G401.6 (cell line): Measurements from ENCODE around the gene STX1B.
A peak's percentile ranks its signal among the peaks of the same experiment; 100 is the strongest.
"Not testable (repeated sequence)": the region's sequence is repeated elsewhere in the genome, so short reads cannot be mapped to it uniquely, and the experiment has no call there.

ENCODE experiments used
- FAIRE-seq: peaks from 2 replicates; lab custom pipeline; 2012; peaks lifted over from hg19 to GRCh38; lab: Jason Lieb, UNC

The STX1B gene

DNA sequence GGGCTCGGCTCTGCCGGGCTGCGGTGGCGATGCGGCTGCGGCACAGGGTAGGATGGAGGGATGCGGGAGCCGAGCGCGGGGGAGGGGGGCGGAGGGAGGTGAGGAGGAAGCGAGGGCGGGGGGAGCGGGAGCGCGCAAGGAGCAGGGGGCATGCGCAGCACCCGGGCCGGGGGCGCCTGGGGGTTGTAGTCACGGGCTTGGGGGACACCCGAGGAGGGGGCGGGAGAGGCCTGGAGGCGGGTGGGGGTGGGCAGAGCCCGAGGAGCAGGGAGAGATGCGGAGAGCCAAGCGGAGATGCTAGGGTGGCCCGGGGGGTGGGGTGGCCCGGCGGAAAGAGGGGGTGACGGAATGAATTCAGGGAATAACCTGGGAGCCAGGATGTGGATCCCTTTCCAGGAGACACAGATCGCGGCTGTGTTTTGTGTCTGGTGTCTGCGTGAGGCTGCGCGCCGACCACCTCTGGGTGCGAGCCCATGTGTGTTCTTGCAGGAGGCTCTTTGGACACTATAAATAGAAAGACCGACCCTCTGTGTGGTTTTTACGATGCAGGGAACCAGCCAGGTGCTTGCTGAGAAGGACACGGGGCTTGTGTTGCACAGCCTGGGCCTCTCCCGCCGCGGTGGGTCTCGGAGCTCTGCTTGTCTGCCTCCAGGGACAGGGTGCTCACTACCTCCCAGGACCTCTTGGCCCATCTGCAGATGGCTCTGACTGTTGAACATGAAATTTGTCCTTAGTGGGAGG is at the start of gene STX1B:
TSS of gene STX1B (minus strand) at position 54 of the 741 bp plus-strand sequence. CDS start 242 bp downstream, outside the sequence.
- FAIRE-seq, result no peak

DNA sequence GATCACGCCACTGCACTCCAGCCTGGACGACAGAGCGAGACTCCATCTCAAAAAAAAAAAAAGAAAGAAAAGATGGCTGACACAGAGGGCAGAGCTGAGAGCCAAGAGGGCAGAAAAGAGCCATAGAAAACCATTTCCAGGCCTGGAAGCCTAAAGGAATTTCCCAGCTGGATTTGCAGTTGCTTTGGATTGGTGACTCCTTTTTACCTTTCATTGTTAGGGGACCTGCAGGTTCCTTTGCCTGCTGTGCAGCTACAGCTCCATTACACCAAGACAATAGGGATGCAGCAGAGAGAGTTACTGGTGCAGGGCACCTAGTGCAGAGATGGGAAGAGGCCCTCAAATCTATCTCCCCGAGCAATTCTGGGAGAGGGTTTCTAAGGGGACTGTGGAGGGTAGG is 45.2 kb upstream of the STX1B start:
- no peak for FAIRE-seq

DNA sequence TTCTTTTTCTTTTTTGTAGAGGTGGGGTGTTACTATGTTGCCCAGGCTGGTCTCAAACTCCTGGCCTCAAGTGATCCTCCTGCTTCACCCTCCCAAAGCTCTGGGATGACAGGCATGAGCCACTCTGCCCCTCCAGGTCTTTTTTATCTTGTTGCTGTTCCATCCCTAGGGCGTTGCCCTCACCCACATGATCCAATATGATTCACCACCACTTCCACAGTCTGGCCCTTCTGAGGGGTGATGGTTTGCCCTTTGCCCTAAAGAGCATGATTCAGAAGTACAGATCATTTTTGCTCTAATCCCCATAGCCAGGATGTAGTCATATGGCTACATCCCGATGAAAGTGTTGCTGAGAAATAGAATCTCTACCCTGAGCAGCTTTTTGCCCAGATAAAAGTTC is 41.7 kb upstream of the STX1B start:
- FAIRE-seq, result no peak

DNA sequence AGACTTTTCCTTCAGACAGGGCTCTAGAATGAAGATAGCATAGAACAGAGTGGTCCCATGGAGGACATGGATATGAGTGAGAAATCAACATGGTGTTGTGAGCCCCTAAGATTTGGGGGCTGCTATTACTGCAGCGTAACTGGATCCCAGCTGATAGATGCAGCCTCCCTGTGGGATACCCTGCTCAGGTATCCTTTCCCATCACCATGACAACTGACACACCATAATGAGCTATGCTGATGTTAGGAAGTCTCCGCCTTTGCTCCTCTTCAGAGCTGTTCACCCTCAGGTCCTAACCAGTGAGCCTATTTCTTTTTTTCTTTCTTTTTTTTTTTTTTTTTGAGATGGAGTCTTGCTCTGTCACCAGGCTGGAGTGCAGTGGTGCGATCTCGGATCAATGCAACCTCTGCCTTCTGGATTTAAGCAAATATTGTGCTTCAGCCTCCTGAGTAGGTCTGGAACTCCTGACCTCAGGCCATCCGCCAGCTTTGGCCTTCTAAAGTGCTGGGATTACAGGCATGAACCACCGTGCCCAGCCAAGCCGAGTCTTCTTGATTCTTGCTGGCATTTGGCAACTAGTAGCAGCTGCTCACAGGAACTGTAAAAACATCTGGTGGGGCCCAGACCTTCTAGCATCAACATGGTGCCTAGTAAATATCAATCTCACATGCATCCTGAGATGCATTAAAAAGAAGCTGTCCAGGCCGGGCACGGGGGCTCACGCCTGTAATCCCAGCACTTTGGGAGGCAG is 40.0 kb upstream of the STX1B start:
- FAIRE-seq, result no peak

DNA sequence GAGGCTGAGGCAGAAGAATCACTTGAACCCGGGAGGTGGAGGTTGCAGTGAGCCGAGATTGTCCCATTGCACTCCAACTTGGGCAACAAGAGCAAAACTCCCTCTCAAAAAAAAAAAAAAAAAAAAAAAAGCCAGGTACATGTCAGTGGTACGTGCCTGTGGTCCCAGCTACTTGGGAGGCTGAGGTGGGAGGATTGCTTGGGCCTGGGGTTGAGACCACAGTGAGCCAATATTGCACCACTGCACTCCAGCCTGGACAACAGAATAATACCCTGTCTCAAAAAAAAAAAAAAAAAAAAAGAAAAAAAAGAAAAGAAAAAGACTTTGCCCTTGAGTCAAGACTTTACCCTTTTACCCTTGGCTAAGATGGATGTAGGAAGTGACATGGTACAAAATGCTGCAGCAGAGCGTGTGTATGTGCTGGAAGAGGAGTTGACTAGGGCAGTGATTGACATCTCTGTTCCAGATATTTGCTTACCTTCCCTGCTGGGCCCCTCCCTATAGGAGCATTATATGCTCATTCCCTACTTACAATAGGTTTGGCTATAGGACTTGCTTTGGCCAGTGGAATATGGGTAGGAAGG is 33.6 kb upstream of the STX1B start:
- no peak for FAIRE-seq

DNA sequence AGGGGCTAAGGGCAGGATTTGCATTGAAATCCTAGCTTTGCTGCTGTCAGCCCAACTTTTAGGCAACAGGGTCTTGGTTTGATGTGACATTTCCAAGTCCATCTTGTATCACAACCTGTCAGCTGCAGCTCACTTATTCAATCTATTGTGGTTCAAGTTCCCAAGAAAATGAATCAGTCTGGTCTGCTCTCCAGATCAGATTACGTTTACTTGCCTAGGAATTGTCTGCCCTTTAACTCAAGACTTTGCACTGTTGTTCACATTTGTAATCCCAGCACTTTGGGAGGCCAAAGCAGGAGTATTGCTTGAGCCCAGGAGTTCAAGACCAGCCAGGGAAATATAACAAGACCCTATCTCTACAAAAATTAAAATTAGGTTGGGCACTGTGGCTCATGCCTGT is 32.9 kb upstream of the STX1B start:
- no peak for FAIRE-seq

DNA sequence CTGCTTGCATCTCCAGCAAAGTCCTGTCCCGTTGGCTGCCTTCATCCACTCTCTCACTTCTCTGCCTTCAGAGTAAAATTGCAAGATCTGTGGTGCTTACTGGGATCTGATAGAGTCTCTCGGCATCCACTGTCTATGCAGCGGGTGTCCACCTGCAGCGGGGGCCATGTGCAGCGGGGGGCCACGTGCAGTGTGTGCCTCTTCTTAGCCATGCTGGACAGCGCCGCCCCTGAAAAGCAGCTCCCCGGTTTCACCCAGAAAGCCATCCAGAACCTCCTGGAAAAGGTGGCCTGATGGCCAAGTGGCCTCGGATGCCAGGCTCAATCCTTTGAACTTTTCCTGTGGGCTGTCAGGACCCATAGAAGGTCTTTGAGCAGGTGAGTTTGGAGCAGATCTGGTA is 32.4 kb upstream of the STX1B start:
- FAIRE-seq, result no peak

DNA sequence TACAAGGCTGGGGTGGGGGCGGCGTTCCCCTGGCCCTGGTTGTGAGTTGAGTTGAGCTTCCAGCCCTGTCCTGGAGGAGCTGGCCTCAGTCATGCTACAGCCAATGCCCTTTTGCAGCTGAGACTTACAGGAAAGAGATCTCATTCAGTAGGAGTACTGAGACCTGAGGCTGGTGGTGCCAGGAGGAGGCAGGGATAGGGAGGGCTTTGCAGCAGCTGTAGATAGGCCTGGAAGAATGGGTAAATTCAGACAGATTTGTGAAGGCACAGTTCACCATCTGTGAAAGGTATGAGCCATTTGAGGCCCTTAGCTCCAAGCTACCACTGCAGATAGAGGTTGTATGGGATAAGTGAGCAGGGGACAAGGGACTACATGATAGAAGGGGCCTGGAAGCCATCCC is 28.6 kb upstream of the STX1B start:
- FAIRE-seq, result no peak

DNA sequence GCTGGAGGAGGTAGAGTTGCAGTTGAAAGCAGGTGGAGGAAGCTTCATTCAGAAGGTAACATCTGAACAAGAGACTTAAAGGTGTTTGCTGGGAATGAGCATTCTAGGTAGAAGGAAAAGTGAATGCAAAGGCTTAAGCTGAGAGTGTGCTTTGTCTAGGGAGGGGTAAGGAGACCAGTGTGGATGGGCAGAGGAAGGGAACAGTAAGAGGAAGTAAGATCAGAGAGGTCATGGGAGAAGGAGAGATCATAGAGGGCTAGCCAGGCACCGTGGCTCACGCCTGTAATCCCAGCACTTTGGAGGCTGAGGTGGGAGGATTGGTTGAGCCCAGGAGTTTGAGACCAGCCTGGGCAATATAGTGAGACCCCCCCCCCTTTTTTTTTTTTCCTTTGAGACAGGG is 26.3 kb upstream of the STX1B start:
- FAIRE-seq, result no peak

DNA sequence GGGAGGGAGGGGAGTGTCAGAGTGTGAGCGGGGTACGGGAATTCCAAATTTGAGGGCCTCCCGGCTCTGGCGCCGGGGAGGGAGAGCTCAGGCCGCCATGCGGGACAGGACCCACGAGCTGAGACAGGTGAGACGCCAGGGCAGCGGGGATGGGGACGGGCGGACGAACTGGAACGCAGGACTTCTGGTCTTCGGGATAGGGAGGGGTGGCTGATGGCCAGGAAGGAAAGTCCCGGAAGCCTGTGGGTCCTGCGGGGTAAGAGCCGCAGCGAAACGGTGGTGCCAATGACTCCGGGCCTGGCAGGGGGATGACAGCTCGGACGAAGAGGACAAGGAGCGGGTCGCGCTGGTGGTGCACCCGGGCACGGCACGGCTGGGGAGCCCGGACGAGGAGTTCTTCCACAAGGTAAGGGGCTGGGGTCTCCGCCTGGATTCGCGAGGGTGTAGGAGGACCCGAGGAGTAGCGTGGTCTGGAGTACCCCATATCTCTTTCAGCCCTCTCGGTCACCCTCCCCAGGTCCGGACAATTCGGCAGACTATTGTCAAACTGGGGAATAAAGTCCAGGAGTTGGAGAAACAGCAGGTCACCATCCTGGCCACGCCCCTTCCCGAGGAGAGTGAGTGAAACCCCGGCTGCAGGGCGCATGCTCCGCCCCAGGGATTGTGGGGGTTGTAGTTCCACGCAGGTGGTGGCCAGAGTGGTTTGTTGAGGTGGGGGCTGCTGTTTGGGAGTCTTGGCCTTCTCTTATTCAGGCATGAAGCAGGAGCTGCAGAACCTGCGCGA is 23.5 kb upstream of the STX1B start:
- FAIRE-seq, result no peak

DNA sequence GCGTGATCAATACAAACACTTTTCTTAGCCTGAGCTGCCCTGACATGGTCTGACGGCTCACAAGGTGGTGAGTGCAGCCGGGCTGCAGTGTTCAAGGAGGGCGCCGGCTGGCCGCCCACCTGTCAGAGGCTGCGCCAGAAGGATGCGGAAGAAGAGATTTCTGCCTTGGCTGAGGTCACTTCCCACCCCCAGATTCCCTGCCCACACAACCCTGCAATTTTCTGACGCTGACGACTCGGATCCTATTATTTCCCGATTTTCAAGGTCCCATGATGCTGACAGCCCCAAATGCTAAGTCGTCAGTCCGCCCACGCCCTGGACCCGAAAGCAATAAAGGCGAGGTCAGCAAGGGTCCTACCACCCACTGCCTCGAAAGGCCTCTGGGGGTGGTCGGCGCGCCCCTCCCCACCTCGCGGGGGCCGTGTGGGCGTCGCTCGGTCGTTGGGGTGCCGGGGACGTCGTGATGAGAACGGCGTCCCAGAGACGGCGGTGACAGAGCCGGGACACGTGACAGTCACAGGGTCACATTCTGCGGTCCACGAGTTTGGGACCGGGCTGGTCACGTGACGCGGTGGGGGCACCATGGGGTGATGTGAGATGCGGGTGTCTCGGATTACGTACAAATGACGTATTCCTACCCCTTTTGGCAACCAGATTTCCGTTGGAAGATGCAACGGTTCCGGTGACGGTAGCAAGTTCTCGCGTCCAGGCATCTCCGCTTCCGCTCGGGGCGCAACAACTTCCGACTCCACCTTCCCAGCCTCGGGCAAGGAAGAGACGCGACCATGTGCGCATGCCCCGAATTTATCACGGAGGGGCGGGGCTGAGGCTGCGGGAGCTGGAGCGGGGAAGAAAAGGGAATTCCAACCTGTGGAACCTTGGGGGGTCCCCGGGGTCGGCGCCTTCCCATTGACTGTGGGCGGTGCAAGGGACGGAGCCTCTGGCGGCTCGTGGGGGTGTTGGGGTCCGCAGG is 22.6 kb upstream of the STX1B start, which contains the start of gene STX4:
TSS of gene STX4 (plus strand) at position 823 of the 973 bp plus-strand sequence. CDS start 248 bp downstream, outside the sequence.
- peak; percentile 98 for FAIRE-seq

DNA sequence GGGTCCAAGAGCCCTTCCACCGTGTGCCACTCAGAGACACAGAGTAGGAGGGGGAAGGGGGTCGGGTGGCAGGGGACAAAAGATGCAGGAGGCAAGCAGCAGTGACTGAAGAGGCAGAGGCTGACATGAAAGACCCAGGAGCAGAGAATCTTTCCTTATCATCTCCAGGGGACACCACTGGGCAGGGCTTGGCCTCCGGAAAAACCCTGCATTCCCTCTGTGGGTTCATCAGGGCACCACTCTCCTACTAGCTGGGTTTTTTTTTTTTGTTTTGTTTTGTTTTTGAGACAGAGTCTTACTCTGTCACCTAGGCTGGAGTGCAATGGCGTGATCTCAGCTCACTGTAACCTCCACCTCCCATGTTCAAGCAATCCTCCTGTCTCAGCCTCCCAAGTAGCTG is 20.8 kb upstream of the STX1B start:
- FAIRE-seq, result no peak

DNA sequence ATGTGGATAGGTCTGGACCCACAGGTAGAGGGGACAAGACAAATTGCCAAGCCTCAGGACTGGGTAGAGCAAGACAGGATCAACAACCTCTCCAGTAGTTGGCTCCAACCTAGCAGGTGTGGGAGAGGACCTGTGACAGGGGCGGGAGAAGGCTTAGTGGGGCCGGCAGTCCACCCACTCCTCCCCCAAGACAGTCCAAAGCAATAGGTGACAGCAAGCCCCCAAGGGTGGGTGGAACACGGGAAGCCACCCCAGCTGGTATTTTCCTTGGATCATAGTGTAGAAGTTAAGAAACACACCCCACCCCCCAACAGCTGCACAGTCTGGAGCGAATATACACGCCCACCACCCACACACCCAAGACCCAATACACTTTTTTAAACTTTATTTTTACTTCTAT is 18.8 kb upstream of the STX1B start:
- FAIRE-seq, result no peak

DNA sequence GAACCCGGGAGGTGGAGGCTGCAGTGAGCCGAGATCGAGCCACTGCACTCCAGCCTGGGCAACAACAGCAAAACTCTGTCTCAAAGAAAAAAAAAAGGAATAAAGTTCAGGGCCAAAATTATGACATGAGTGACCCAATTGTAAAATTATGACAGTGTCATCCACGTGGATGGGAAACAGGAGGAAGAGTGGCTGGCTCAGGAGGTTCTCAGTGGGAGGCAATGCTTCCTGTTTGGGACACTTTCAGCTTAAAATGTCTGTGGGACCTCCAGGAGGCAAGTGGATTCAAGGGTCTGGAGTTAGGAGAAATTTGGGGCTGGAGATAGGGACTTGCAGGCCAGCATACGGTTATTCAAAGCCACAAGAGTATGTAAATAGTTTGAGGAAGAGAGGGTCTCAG is 14.9 kb upstream of the STX1B start:
- FAIRE-seq, result no peak

DNA sequence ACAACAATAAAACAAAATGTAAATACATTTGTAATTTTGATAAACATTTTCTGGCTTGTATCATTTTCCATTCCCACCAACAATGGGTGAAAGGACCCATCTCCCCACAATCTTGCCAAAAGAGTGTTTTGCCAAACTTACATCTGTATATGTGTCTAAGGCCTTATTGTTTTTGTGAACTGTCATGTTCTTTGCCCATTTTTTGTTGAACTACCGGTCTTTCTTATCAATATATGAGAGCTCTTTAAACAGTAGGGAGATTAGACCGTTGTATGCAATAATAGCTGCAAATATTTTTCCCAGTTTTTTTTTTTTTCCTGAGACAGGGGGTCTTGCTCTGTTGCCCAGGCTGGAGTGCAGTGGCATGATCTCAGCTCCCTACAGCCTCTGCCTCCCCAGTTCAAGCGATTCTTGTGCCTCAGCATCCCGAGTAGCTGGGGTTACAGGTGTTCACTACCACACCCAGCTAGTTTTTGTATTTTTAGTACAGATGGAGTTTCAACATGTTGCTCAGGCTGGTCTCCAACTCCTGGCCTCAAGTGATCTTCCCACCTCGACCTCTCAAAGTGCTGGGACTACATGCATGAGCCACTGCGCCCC is 13.3 kb upstream of the STX1B start:
- no peak for FAIRE-seq

DNA sequence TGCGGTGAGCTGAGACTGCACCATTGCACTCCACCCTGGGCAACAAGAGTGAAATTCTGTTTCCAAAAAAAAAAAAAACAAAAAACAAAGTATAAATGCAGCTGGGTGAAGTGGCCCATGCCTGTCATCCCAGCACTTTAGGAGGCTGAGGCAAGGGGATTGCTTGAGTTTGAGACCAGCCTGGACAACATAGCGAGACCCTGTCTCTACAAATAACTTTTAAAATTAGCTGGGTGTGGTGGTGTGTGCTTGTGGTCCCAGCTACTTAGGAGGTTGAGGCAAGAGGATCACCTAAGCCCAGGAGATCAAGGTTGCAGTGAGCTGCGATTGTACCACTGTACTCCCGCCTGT is 12.8 kb upstream of the STX1B start:
- FAIRE-seq, result no peak

DNA sequence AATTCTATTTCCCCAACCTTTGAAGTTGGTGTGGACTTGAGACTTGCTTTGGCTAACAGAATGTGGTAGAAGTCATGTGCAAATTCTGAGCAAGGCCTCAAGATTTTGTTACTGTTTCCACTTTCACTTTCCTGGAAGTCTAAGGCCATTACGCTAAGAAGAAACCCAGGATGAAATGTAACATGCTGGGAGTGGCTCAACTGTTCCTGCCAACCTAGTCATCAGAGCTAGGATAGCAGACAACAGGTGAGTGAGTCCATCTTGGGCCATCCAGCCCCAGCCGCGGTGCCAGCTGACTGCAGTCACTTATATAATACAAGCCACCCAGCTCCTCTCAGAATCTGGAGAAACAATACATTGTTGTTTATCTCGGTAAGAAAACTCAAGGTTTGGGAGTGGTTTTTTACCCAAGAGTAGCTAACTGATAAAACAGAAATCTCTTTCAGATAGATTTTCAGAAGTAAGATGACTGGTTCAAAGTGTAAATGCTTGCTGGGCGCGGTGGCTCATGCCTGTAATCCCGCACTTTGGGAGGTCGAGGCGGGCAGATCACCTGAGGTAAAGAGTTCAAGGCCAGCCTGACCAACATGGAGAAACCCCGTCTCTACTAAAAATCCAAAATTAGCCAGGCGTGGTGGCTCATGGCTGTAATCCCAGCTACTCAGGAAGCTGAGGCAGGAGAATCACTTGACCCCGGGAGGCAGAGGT is 12.3 kb upstream of the STX1B start:
- FAIRE-seq, result no peak

DNA sequence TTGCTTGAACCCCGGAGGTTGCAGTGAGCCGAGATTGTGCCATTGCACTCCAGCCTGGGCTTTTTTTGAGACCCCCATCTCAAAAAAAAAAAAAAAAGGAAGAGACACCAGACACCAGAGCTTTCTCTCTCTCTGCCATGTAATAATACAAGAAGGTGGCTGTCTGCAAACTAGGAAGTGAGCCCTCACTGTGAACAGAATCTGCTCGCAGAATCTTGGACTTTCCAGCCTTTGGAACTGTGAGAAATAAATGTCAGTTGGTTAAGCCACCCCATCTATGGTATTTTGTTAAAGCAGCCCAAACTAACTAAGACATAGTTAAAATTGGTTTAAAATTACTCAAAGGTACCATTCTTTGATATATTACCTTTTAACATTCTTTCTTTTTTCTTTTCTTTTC is 10.1 kb upstream of the STX1B start:
- FAIRE-seq, result no peak

DNA sequence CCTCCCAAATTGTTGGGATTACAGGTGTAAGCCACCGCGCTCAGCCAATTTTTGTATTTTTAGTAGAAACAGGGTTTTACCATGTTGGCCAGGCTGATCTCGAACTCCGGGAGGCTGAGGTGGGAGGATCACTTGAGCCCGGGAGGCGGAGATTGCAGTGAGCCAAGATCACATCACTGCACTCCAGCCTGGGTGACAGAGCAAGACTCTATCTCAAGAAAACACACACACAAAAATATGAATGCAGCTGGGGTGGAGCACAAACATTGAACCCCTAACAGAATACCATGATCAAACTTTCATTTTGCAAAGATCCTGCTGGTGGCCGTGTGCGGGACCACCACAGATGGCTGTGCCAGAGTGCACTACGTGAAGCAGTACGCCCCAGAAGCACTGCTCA is 7.3 kb upstream of the STX1B start:
- FAIRE-seq, result not testable (repeated sequence)

DNA sequence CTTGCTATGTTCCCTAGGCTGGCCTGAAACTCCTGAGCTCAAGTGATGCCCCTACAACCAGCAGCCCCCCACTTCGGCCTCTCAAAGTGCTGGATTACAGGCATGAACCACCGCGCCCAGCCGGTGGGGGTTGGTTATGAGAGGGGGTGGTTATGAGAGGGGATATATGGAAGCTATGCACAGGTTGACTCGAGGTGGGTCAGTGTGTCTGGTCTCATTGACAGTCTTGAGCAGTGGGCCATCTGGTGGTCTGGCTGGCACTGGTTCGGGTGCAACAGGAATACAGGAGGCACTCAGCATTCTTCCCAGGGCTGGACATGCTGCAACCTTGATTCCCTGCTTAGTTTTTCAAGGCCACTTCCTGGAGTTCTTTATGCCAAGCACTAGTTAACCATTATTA is 5.6 kb upstream of the STX1B start:
- FAIRE-seq, result no peak
